ENCODE measurements around the gene CTXND2.

The CTXND2 gene

DNA sequence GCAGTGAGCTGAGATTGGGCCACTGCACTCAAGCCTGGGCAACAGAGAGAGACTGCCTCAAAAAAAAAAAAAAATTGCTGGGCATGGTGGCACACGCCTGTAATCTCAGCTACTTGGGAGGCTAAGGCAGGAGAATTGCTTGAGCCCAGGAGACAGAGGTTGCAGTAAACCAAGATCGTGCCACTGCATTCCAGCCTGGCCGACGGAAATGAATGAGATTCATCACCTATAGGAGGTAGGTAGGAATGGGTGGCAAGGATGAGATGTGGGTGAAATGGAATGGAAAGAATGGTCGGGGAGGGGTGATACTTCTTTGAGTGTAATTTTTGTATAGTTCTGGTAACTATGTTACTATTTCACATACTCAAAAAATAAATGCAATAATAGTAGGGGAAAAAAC, 15.4 kb downstream of the CTXND2 start:
- no peak overlapping the region for H3K4me3 ChIP-seq (ENCODE audit: low read depth, low read length)
- TF ChIP-seq, protein P1, sequence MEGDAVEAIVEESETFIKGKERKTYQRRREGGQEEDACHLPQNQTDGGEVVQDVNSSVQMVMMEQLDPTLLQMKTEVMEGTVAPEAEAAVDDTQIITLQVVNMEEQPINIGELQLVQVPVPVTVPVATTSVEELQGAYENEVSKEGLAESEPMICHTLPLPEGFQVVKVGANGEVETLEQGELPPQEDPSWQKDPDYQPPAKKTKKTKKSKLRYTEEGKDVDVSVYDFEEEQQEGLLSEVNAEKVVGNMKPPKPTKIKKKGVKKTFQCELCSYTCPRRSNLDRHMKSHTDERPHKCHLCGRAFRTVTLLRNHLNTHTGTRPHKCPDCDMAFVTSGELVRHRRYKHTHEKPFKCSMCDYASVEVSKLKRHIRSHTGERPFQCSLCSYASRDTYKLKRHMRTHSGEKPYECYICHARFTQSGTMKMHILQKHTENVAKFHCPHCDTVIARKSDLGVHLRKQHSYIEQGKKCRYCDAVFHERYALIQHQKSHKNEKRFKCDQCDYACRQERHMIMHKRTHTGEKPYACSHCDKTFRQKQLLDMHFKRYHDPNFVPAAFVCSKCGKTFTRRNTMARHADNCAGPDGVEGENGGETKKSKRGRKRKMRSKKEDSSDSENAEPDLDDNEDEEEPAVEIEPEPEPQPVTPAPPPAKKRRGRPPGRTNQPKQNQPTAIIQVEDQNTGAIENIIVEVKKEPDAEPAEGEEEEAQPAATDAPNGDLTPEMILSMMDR (IDR thresholded peaks at IDR 0.05; ENCODE audit: low read depth, low read length) = no peak

GRCh38 chr1:150902751-150903150, 15.8 kb downstream of the CTXND2 start:
- H3K4me3 ChIP-seq (ENCODE audit: low read depth, low read length) = no peak overlapping the region
- TF ChIP-seq, protein P1 (IDR thresholded peaks at IDR 0.05; ENCODE audit: low read depth, low read length) = no peak

DNA sequence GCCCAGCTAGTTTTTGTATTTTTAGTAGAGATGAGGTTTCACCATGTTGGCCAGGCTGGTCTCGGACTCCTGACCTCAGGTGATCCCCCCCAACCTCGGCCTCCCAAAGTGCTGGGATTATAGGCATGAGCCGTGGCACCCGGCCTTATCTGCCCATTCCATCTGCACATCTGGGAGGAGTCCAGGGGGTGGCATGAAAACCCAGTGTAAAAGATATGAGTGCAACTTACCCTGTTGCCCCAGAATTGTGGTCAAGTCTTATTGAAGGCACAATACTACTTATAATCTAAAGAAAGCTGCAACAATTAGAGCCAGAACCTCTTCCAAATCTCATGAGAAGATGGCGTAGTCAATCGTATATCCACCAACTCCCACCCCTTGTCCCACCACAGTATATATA, 18.4 kb downstream of the CTXND2 start:
- TF ChIP-seq, protein P1 (IDR thresholded peaks at IDR 0.05; ENCODE audit: low read depth, low read length) = no peak

DNA sequence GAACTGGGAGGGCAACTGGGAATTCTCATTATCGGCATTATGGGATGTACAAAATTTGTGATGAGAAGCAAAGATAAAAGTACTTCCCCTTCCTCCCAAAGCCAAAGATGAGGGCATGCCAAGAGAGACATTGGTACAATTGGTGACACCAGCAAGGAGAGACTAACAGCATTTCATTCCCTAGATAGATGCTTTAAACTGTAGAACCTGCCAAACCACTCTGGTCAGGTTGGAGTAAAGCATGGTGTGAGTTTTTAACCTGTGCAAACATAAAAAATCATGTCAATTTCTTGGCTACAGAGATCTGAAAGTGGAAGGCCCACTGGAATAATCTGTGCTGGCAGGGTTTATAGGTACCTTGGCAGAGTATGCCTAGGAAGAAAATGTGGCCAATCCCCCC, 19.4 kb downstream of the CTXND2 start:
- TF ChIP-seq, protein P1 (IDR thresholded peaks at IDR 0.05; ENCODE audit: low read depth, low read length) = no peak
- H3K4me3 ChIP-seq (ENCODE audit: low read depth, low read length) = no peak overlapping the region

More for the DNA sequence above, 18.4 kb downstream of the CTXND2 start:
- H3K4me3 ChIP-seq (ENCODE audit: low read depth, low read length) = no peak overlapping the region

- TF ChIP-seq, protein P1 (IDR thresholded peaks at IDR 0.05; ENCODE audit: low read depth, low read length) = no peak
- no peak overlapping the region for H3K4me3 ChIP-seq (ENCODE audit: low read depth, low read length)
These were observed 19.9 kb downstream of the CTXND2 start for GRCh38 chr1:150906813-150907212.

- TF ChIP-seq, protein P1 (IDR thresholded peaks at IDR 0.05; ENCODE audit: low read depth, low read length) = no peak
- no peak overlapping the region for H3K4me3 ChIP-seq (ENCODE audit: low read depth, low read length)
These were observed 22.7 kb downstream of the CTXND2 start for GRCh38 chr1:150909585-150910180.

GRCh38 chr1:150912623-150913022, 25.7 kb downstream of the CTXND2 start:
- TF ChIP-seq, protein P1 (IDR thresholded peaks at IDR 0.05; ENCODE audit: low read depth, low read length) = no peak
- no peak overlapping the region for H3K4me3 ChIP-seq (ENCODE audit: low read depth, low read length)

Data from WI38 (cell line).